Measurements from ENCODE around the gene RNU7-1. TPM values are rescaled to one million over a fixed set of nuclear protein-coding genes. Genes with fewer than 3 reads are reported as not detected.

Gene RNU7-1
- total RNA-seq, 6 experiments from 2014 or later: not detected

DNA sequence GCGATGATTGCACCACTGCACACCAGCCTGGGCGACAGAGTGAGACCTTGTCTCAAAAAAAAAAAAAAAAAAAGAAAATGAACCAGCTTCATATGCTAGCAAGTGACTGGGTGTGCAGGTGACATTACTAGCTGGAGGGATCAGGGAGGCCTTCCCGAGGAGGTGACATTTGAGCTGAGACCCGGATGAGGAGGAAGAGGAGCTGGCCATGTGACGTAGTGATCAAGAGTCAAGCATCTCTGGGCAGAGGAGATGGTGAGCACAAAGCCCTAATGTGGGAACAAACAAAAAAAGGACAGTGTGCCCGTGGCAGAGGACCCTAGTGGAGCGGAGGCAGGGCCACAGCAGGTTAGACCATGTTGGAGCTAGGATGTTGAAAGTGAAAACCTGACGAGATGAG lies 4.0 kb downstream of the RNU7-1 start:
- Histone ChIP-seq H3K9me3 (no peaks in the 10 kb centered on the region), H3K4me3 (no peak overlapping the region), H3K36me3 (no peaks in the 10 kb centered on the region), H3K4me1 (peaks cover 0 to 30% (median 8%) of the 10 kb centered on the region in 4 donors), H3K27me3 (no peaks in the 10 kb centered on the region), H3K27ac (no peak overlapping the region)
- intact Hi-C loops (cut with DNase I): no loop called here
- 76% methylated on average over 7 of the region's 8 CpGs for WGBS (ENCODE audit: insufficient coverage, low coverage, low lambda C conversion rate, missing lambda C conversion rate)
- DNase-seq: peak in 1 of 3 donors; percentile 26
- TF ChIP-seq, protein P1, sequence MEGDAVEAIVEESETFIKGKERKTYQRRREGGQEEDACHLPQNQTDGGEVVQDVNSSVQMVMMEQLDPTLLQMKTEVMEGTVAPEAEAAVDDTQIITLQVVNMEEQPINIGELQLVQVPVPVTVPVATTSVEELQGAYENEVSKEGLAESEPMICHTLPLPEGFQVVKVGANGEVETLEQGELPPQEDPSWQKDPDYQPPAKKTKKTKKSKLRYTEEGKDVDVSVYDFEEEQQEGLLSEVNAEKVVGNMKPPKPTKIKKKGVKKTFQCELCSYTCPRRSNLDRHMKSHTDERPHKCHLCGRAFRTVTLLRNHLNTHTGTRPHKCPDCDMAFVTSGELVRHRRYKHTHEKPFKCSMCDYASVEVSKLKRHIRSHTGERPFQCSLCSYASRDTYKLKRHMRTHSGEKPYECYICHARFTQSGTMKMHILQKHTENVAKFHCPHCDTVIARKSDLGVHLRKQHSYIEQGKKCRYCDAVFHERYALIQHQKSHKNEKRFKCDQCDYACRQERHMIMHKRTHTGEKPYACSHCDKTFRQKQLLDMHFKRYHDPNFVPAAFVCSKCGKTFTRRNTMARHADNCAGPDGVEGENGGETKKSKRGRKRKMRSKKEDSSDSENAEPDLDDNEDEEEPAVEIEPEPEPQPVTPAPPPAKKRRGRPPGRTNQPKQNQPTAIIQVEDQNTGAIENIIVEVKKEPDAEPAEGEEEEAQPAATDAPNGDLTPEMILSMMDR (IDR thresholded peaks at IDR 0.05): no peak
- no peak for TF ChIP-seq POLR2A (IDR thresholded peaks at IDR 0.05)
- ATAC-seq: no peak

- Histone ChIP-seq H3K4me1 (peaks cover 0 to 24% (median 8%) of the 10 kb centered on the region in 4 donors), H3K27ac (peak overlapping the region in 2 of 3 donors; percentile 8 to 43), H3K36me3 (no peaks in the 10 kb centered on the region), H3K4me3 (no peak overlapping the region), H3K27me3 (no peaks in the 10 kb centered on the region), H3K9me3 (no peaks in the 10 kb centered on the region)
- WGBS (ENCODE audit: insufficient coverage, low coverage, low lambda C conversion rate, missing lambda C conversion rate): 31% methylated on average over 4 of the region's 15 CpGs
- peak in 2 of 3 donors; percentile 25 to 34 for DNase-seq
- no peak for TF ChIP-seq POLR2A (IDR thresholded peaks at IDR 0.05)
- TF ChIP-seq, protein P1 (IDR thresholded peaks at IDR 0.05): no peak
- intact Hi-C loops (cut with DNase I): no loop called here
- ATAC-seq: no peak
Observed at GRCh38 chr12:6948873-6949594, 5.4 kb downstream of the RNU7-1 start.

GRCh38 chr12:6950401-6950801 lies 6.8 kb downstream of the RNU7-1 start:
- H3K27me3 ChIP-seq: no peaks in the 10 kb centered on the region
- no peaks in the 10 kb centered on the region for H3K9me3 ChIP-seq
- no peak for ATAC-seq
- peak overlapping the region in 1 of 3 donors; percentile 77 for H3K27ac ChIP-seq
- no peaks in the 10 kb centered on the region for H3K36me3 ChIP-seq
- peaks cover 0 to 17% (median 4%) of the 10 kb centered on the region in 4 donors for H3K4me1 ChIP-seq
- H3K4me3 ChIP-seq: no peak overlapping the region
- TF ChIP-seq, protein P1 (IDR thresholded peaks at IDR 0.05): no peak
- intact Hi-C loops (cut with DNase I): loop anchor here in 1 of 2 donors (10.0 kb wide), 1 partner anchor 144 kb away; the partner anchor contains the start of gene C1R
- peak in 1 of 3 donors; percentile 22 for DNase-seq
- WGBS (ENCODE audit: insufficient coverage, low coverage, low lambda C conversion rate, missing lambda C conversion rate): no CpG with 5 or more reads among the region's 1 CpG

- Histone ChIP-seq H3K36me3 (no peaks in the 10 kb centered on the region), H3K4me3 (peak within 1 kb of the TSS; percentile 27 to 48 (median 31)), H3K4me1 (peaks cover 0 to 11% (median under 1%) of the 10 kb centered on the region in 4 donors), H3K27ac (peak within 1 kb of the TSS; percentile 20 to 80 (median 77)), H3K27me3 (no peaks in the 10 kb centered on the region), H3K9me3 (no peaks in the 10 kb centered on the region)
- TF ChIP-seq POLR2A (IDR thresholded peaks at IDR 0.05): peak; percentile 45
- TF ChIP-seq, protein P1 (IDR thresholded peaks at IDR 0.05): no peak
- intact Hi-C loops (cut with DNase I): loop anchor here in 1 of 2 donors (10.0 kb wide), 1 partner anchor 144 kb away; the partner anchor contains the start of gene C1R
- WGBS (ENCODE audit: insufficient coverage, low coverage, low lambda C conversion rate, missing lambda C conversion rate): 40% methylated on average over 4 of the region's 25 CpGs
- DNase-seq (peak; percentile 69 to 86 (median 75)), ATAC-seq (peak; percentile 2 to 29 (median 6))
Observed at GRCh38 chr12:6950811-6951540, 7.4 kb downstream of the RNU7-1 start, which contains the start of gene PTPN6. Gene PTPN6, plus strand, starts transcription at chr12:6951356. Its CDS starts 157 bp downstream, at chr12:6951513.

Measured in right lobe of liver (tissue), 6 donors.